Thyroid gland (tissue), 4 donors: ENCODE measurements around the gene MSANTD2.

Source experiments
- CTCF ChIP-seq, 6 experiments: fragments of 200-600 bp in 3 of 6; fragments of 450-650 bp in 3 of 6; sonication (generic) in 3 of 6; IDR thresholded peaks; one replicate each; pipeline ENCODE4 v1.5.1; 2016 to 2019; ENCODE audit warnings: antibody characterized with exemption in 6 of 6, mild to moderate bottlenecking in 2 of 6, inconsistent platforms in 1 of 6, moderate library complexity in 1 of 6
- POLR2A ChIP-seq, 2 donors: fragments of 450-650 bp; IDR thresholded peaks; one replicate each; pipeline ENCODE4 v1.6.1; 2017; ENCODE audit warnings: antibody characterized with exemption in 2 of 2, mild to moderate bottlenecking in 2 of 2, moderate library complexity in 1 of 2

GRCh38 chr11:124841840-124842239, 41.6 kb upstream of the MSANTD2 start:
- TF ChIP-seq POLR2A (IDR thresholded peaks at IDR 0.05) (no peak), CTCF (IDR thresholded peaks at IDR 0.05) (no peak)
